Measurements from ENCODE around the gene XYLT1.
"Not testable (repeated sequence)": the region's sequence is repeated elsewhere in the genome, so short reads cannot be mapped to it uniquely, and the experiment has no call there.

Gene XYLT1

GRCh38 chr16:17339764-17340541 lies 130.8 kb downstream of the XYLT1 start:
- DNase-seq (ENCODE audit: low read depth in 2 of 2, low spot score in 1 of 2) = no peak

GRCh38 chr16:17338244-17338643 lies 132.5 kb downstream of the XYLT1 start:
- DNase-seq (ENCODE audit: low read depth in 2 of 2, low spot score in 1 of 2) = no peak

GRCh38 chr16:17336530-17336900 lies 134.2 kb downstream of the XYLT1 start:
- no peak for DNase-seq (ENCODE audit: low read depth in 2 of 2, low spot score in 1 of 2)

- no peak for DNase-seq (ENCODE audit: low read depth in 2 of 2, low spot score in 1 of 2)
Measured at GRCh38 chr16:17335826-17336529, 134.8 kb downstream of the XYLT1 start.

GRCh38 chr16:17335406-17335805 lies 135.4 kb downstream of the XYLT1 start:
- not testable (repeated sequence) for DNase-seq (ENCODE audit: low read depth in 2 of 2, low spot score in 1 of 2)

GRCh38 chr16:17334096-17334495 lies 136.7 kb downstream of the XYLT1 start:
- no peak for DNase-seq (ENCODE audit: low read depth in 2 of 2, low spot score in 1 of 2)

GRCh38 chr16:17333229-17333628 lies 137.5 kb downstream of the XYLT1 start:
- DNase-seq (ENCODE audit: low read depth in 2 of 2, low spot score in 1 of 2) = no peak

- DNase-seq (ENCODE audit: low read depth in 2 of 2, low spot score in 1 of 2) = no peak
Measured at GRCh38 chr16:17331991-17332390, 138.8 kb downstream of the XYLT1 start.

GRCh38 chr16:17331071-17331607 lies 139.6 kb downstream of the XYLT1 start:
- no peak for DNase-seq (ENCODE audit: low read depth in 2 of 2, low spot score in 1 of 2)

GRCh38 chr16:17330044-17330443 lies 140.7 kb downstream of the XYLT1 start:
- no peak for DNase-seq (ENCODE audit: low read depth in 2 of 2, low spot score in 1 of 2)

- DNase-seq (ENCODE audit: low read depth in 2 of 2, low spot score in 1 of 2) = no peak
Measured at GRCh38 chr16:17329391-17329790, 141.4 kb downstream of the XYLT1 start.

GRCh38 chr16:17328932-17329331 lies 141.8 kb downstream of the XYLT1 start:
- no peak for DNase-seq (ENCODE audit: low read depth in 2 of 2, low spot score in 1 of 2)

GRCh38 chr16:17327664-17328335 lies 143.0 kb downstream of the XYLT1 start:
- no peak for DNase-seq (ENCODE audit: low read depth in 2 of 2, low spot score in 1 of 2)

- no peak for DNase-seq (ENCODE audit: low read depth in 2 of 2, low spot score in 1 of 2)
Measured at GRCh38 chr16:17325476-17326143, 145.2 kb downstream of the XYLT1 start.

- DNase-seq (ENCODE audit: low read depth in 2 of 2, low spot score in 1 of 2) = no peak
Measured at GRCh38 chr16:17324451-17324850, 146.3 kb downstream of the XYLT1 start.

- no peak for DNase-seq (ENCODE audit: low read depth in 2 of 2, low spot score in 1 of 2)
Measured at GRCh38 chr16:17323171-17323570, 147.6 kb downstream of the XYLT1 start.

- DNase-seq (ENCODE audit: low read depth in 2 of 2, low spot score in 1 of 2) = no peak
Measured at GRCh38 chr16:17321824-17322223, 148.9 kb downstream of the XYLT1 start.

- no peak for DNase-seq (ENCODE audit: low read depth in 2 of 2, low spot score in 1 of 2)
Measured at GRCh38 chr16:17320009-17320408, 150.8 kb downstream of the XYLT1 start.

- DNase-seq (ENCODE audit: low read depth in 2 of 2, low spot score in 1 of 2) = no peak
Measured at GRCh38 chr16:17318238-17318637, 152.5 kb downstream of the XYLT1 start.

- no peak for DNase-seq (ENCODE audit: low read depth in 2 of 2, low spot score in 1 of 2)
Measured at GRCh38 chr16:17316005-17316404, 154.8 kb downstream of the XYLT1 start.

GRCh38 chr16:17313793-17314547 lies 156.8 kb downstream of the XYLT1 start:
- DNase-seq (ENCODE audit: low read depth in 2 of 2, low spot score in 1 of 2) = no peak
